ENCODE measurements around the gene B3GNT2.

DNA sequence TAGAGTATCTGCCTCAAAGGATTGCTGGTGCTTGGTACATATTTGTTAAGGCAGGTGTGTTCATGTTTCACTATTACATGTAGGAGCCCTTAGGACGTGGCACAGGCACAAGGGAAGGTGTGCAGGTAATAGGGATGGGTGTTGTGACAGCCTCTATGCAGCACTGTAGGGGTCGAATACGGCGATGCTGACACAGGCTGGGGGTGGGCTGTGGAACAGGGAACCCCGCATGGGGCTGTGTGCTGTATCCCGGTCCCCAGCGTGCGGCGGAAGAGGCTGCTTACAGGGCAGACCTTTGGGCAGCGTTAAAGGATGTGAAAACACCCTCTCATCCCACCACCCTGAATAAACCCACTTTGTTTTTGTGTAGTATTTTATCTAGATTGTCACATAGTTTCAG lies 21.5 kb downstream of the B3GNT2 start:
- TF ChIP-seq PPARA (CRISPR knock-in tag; IDR thresholded peaks at IDR 0.05; ENCODE audit: borderline replicate concordance) = no peak
- no peak for TF ChIP-seq TCF4 (CRISPR knock-in tag; IDR thresholded peaks at IDR 0.05; ENCODE audit: borderline replicate concordance)
- TF ChIP-seq ZFP3 (CRISPR knock-in tag; IDR thresholded peaks at IDR 0.05) = no peak

Data from SK-N-SH treated with all-trans-retinoic acid at 6 μM for 48 hours (cell line).